ENCODE measurements around the gene ZNF469.

DNA sequence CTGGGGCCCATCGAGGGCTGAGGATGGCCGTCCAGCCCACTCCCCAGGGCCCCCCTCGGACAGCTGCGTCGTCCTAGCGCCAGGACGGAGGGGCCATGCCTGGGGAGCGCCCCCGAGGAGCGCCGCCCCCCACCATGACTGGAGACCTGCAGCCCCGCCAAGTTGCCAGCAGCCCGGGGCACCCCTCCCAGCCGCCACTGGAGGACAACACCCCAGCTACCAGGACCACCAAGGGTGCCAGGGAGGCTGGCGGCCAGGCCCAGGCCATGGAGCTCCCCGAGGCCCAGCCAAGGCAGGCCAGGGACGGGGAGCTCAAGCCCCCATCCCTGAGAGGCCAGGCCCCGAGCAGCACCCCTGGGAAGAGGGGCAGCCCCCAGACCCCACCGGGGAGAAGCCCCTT lies 44.6 kb downstream of the ZNF469 start:
- no peak for TF ChIP-seq POLR2AphosphoS5 (IDR thresholded peaks at IDR 0.05; ENCODE audit: borderline replicate concordance, low read depth, low read length)
- TF ChIP-seq EZH2 (IDR thresholded peaks at IDR 0.05): no peak

All from SK-N-MC (cell line).